Vagina (tissue), 2 donors: ENCODE results near the gene ZCRB1.

Experiments
- POLR2A ChIP-seq, 2 donors: fragments of 450-650 bp; IDR thresholded peaks; one replicate each; pipeline ENCODE4 v1.6.1; 2017; ENCODE audit warnings: antibody characterized with exemption in 2 of 2, mild to moderate bottlenecking in 2 of 2, moderate library complexity in 2 of 2
- TF ChIP-seq, protein P1 (sequence below), 3 experiments: fragments of 450-650 bp in 2 of 3; fragments of 200-600 bp in 1 of 3; sonication (generic) in 1 of 3; IDR thresholded peaks; one replicate each; pipeline ENCODE4 v1.5.1; 2017 to 2019; ENCODE audit warnings: antibody characterized with exemption in 3 of 3, mild to moderate bottlenecking in 2 of 3, moderate library complexity in 2 of 3

DNA sequence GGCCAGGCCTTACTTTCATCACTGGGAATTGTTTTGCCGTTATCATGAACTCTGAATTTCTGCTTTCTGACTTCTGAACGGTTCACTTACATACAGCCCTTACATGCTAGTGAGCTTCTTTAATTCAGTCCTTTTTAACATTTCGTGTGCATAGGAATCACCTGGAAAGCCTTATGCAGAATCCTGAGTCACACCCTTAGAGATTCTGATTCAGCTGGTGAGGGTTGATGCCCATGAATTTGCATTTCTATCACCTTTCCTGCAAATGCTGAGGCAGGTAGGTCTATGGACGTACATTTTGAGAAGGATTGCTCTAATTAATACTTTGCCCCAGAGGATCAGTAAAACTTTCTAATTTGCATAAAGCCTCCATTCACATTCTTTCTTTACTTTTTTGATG is 44.1 kb upstream of the ZCRB1 start:
- TF ChIP-seq POLR2A (IDR thresholded peaks at IDR 0.05), result no peak
- TF ChIP-seq, protein P1, sequence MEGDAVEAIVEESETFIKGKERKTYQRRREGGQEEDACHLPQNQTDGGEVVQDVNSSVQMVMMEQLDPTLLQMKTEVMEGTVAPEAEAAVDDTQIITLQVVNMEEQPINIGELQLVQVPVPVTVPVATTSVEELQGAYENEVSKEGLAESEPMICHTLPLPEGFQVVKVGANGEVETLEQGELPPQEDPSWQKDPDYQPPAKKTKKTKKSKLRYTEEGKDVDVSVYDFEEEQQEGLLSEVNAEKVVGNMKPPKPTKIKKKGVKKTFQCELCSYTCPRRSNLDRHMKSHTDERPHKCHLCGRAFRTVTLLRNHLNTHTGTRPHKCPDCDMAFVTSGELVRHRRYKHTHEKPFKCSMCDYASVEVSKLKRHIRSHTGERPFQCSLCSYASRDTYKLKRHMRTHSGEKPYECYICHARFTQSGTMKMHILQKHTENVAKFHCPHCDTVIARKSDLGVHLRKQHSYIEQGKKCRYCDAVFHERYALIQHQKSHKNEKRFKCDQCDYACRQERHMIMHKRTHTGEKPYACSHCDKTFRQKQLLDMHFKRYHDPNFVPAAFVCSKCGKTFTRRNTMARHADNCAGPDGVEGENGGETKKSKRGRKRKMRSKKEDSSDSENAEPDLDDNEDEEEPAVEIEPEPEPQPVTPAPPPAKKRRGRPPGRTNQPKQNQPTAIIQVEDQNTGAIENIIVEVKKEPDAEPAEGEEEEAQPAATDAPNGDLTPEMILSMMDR (IDR thresholded peaks at IDR 0.05), result no peak
